K562 (cell line): ENCODE results near the gene ENOX2.

Source experiments
- CTCF ChIP-seq, 3 experiments: IDR thresholded peaks in 2 of 3; conservative IDR thresholded peaks in 1 of 3; 2 replicates each; pipeline ENCODE4 v1.5.1; 2011 to 2012; ENCODE audit warnings: low read length in 3 of 3, mild to moderate bottlenecking in 3 of 3, control low read depth in 2 of 3, improper control_type of control experiment in 1 of 3, inconsistent platforms in 1 of 3, low read depth in 1 of 3, mixed read lengths in 1 of 3, moderate library complexity in 1 of 3; ENCODE audit not compliant: insufficient read depth in 2 of 3
- ELK1 ChIP-seq: sonication (generic); formaldehyde crosslinking; IDR thresholded peaks from 2 replicates; pipeline ENCODE4 v1.8.1; 2022; ENCODE audit warnings: missing genetic modification reagents
- POLR2A ChIP-seq: fragments of 450-650 bp; conservative IDR thresholded peaks from 2 replicates; pipeline ENCODE4 v1.6.1; 2016

- TF ChIP-seq ELK1 (CRISPR knock-in tag) (no peak), CTCF (IDR thresholded peaks at IDR 0.05 in 2 of 3, conservative IDR thresholded peaks at IDR 0.05 in 1 of 3; ENCODE audit: insufficient read depth in 2 of 3, low read depth in 1 of 3, low read length in 3 of 3) (no peak), POLR2A (no peak)
Observed at GRCh38 chrX:130915302-130915701, 12.3 kb upstream of the ENOX2 start.
